ENCODE results near the gene IPO13.

- no peak for TF ChIP-seq CTCF (IDR thresholded peaks at IDR 0.05; ENCODE audit: low read depth, low read length, missing input control)
- no peak for TF ChIP-seq TAF1 (conservative IDR thresholded peaks at IDR 0.05)
- no peak for TF ChIP-seq REST (IDR thresholded peaks at IDR 0.05)
Observed at GRCh38 chr1:43982808-43983207, 36.1 kb downstream of the IPO13 start.

All from liver (tissue), 3 donors.